NK-92 treated with Interleukin-12 subunit alpha and Interleukin-12 subunit beta, amount 100 ng/mL, for 24 hours (cell line): ENCODE data around the gene PDYN.

Experiments used
- DNase-seq: peaks from one replicate; lab custom pipeline; 2025; lab: John Stamatoyannopoulos, UW

The PDYN gene

DNA sequence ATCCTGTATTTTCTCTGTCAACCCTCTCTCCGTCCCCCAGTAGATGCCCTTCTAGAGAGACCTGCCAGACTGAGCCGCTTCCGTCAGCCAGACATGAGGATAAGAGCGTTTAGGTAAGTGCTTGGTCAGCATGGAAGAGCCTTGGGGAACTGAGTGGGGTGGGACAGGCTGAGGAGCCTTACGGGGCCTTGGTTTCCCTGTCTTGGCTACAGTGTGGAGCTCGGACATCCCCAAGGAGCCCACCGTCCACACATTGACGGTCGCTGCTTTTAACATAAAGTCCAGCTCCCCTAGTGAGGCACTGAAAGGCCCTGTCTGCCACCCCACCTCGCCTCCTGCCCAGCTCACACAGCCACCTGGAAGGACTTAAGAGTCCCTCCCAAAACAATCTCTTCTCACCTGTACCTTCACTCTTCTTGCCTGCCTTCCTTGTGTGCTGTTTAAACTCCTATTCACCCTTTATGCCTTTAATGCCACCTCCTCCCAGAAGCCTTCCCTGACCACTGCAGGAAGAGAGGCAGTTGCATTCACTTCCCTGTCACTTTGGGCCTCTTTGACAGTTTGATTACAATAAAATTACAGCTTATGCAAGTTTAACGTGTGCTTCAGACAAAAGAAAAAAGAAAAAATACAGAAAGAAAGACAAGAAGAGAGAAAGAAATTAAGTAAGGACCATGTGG lies 42.3 kb downstream of the PDYN start:
- DNase-seq, result no peak

DNA sequence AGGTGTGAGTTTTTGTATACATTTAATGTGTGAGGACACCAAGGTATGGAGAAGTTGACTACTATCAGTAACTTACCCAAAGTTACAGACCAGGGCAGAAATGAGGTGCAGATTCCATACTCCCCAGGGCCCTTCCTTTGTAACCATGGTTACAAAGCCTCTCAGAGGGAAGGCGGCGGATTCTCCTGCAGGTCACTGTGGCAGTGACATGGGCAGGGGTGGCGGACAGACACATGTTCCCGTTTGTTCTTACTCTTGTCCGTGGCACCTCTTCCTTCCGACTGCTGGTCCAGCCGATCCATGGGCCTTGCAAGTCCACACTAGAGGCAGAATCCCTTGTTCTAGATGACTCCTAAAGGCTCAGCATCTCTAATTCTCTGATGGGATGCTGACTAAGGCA lies 43.0 kb downstream of the PDYN start:
- DNase-seq, result no peak

DNA sequence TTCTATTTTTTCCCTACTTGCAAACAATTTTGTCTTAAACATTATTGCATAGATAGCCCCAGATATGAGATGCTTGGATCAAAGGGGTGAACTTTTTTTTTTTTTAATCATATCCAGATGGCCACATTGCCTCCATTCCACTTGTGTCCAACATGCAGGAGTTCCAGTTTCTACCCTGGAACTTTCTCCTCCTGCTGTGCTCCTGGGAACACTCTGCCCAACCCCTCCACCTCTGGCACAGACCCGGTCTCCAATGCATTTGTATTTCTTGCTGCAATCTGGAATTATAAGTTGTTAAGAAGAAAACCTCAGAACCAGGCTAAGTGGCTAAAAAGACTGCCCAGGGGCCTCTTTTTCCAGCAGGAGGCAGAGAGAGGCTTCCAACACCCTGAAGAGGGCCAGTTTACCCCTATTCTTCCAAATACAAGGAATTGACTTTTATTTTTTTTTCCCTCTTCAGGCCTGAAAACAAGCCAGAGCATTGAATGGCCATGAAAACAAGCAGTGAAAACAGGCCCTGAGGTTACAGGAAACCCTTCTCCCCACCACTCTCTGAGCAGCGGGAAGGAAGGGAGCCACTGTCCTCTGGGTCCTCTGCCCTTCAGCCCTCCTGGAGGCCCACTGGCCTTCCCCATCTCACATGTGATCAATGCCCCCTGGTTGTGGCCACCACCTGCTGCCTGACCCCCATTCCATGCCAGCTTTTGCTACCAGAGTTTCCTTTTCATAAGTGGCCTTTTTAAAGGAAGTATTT lies 44.3 kb downstream of the PDYN start:
- DNase-seq, result no peak

DNA sequence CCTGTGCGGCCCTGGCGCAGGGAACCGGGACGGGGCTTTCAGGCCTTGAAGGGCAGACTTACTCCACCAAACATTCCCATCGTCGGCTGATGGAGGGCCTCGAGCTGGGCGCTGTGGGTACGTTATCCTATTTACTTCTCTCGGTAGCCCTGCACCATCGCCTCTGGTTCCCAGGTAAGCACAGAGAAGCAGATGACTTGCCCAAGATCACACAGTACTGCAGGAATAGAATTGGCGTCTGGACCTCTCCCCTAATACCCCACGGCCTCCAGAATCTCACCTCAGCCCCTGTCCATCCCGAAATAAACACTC lies 46.4 kb downstream of the PDYN start:
- no peak for DNase-seq

DNA sequence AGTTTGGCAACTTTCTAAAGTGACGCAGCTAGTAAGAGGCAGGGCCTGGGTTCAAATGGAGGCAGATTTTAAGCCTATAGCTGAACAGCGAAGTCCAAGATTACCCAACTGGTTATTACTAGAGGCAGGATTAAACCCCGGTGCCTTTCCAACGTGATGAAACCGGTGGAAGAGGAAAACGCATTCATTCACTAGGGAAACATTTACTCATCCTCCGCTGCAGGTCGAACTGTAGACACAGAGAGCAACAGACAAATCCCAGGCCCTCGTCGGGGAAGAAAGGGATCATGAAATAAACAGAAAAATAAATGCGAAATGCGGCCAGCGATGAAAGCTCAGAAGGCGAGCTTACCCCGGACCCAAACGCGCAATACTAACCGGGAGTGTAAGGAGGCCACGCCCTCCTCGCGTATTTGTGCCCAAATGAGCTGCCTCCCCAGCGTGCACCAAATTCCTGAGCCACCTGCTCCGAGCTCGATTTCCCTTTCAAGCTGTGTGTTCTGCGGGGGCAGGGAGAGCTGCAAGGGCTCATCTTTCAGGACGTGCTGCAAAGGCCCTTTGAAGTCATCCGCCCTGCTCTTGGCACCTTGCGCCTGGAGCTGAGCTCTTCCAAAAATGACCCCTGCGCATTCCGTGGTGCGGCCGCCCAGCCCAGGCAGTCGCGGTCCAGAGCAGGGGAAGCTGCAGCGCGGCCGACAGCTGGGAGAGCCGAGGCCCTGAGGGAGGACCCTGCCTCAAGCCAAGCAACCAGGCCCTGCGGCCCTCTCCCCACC lies 46.9 kb downstream of the PDYN start:
- peak; percentile 70 for DNase-seq

DNA sequence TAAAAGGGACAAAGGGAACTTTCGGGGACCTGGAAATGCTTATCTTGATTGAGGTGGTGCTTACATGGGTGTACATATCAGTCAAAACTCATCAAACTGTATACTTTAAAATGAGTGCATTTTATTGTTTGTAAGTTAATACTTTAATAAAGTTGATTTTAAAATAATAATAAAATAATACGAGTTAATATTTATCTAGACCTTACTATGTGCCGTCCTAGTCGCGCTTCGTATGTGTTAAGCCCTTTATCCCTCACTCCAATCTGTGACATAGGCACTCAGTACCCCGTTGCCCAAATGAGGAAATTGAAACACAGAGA lies 47.5 kb downstream of the PDYN start:
- DNase-seq, result no peak

DNA sequence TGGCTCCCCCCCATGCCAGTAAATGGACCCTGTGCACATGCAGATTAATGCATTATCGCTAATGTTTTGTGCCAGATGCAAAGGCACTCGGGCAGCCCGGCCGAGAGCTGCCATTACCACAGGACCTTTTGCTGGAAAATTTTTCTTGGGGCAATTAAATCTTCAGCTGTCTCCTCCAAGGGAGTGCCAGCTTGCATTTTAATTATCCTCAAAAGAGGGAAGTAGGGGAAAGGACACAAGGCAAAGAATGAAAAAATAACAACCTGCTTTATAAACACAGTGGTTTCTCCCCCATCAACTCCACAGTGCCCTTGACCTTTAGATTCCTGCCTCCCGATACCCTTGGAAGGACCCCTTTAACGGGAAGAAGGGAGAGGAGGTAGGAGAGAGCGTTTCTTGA lies 48.2 kb downstream of the PDYN start:
- DNase-seq, result no peak

DNA sequence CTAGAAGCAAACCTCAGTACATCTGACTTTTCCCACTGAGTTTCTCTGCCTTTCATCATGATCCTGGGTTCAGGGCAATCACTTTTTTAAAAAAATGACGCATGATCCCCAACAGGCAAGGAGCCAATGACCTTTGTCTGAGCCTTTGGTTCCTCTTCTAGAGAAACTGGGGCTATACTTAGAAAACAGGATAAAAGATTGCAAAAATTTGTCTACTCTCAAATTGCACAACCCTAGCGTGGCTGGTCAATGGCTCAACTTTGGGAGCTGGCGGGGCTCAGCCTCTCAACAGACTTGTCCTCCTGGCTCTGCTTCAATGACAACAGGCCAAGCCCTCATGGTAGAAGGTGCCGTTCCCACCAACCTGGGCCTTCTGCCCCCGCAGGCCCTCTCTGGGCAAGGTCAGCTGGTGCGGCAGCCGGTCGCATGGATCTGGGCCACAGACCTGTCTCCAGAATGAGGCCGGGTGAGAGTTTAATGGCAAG lies 48.7 kb downstream of the PDYN start:
- DNase-seq, result peak; percentile 80

DNA sequence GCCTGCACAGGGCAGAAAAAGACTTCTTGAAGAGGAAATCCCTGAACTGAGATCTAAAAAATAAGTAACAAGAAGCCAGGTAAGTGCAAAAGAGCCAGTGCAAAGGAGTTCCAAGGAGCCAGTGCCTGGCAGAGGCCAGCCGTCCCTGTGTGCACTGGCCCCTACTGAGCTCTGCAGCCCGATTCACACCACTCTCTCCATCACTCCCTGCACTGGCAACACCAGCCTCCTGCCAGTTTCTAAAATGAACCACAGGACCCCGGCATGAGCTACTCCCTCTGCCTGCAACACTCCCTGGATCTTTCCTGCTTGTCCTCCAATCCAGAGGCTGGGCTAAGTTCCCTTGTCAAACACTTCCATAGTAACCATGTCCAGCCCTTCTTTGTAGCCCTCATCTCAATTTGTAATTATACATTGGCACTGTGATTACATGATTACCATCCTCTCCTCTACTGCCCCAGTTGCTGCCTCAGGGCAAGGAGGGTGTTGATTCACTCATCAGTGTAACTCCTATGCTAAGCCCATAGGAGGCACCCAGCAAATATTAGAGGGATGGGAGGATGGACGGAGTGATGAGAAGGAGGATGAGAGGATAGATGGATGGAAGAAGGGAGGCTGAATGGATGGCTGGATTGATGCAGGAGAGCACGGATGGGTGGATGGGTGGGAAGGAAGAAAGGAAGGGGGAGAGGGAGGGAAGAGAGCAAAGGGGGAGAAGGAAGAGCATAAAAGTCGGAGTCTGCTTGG lies 49.3 kb downstream of the PDYN start:
- DNase-seq, result peak; percentile 42

DNA sequence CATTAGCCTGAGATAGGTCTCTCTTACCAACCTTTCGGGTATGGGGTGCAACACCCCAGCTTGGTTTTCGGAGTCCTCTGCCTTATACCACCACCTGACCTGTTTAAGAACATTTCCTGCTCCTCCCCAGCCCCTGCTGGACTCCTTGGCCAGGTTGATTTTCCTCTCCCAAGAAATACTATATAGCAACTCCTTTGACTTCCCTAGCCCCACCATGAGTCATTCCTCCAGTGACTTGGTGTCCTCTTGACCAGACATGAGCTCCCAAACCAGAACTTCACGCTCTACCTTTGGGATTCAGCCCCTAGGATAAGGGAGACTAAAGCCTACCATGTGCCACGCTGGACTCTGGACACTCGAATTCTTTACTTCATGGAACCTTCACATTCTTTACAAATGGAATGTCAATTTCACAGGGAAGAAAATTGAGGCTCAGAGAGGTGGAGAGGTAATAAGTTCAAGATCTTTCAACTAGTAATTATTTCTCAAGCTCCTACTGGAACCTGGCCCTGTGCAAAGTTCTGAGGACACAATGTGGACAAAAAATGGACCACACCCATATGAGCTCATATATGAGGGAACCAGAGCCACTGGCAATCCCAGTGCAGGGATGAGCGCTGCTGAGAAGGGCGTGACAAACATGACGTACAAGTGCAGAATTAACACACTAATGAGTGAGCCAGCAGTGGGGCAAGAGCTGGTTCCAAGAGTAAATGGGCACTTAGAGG lies 50.4 kb downstream of the PDYN start:
- DNase-seq, result no peak

DNA sequence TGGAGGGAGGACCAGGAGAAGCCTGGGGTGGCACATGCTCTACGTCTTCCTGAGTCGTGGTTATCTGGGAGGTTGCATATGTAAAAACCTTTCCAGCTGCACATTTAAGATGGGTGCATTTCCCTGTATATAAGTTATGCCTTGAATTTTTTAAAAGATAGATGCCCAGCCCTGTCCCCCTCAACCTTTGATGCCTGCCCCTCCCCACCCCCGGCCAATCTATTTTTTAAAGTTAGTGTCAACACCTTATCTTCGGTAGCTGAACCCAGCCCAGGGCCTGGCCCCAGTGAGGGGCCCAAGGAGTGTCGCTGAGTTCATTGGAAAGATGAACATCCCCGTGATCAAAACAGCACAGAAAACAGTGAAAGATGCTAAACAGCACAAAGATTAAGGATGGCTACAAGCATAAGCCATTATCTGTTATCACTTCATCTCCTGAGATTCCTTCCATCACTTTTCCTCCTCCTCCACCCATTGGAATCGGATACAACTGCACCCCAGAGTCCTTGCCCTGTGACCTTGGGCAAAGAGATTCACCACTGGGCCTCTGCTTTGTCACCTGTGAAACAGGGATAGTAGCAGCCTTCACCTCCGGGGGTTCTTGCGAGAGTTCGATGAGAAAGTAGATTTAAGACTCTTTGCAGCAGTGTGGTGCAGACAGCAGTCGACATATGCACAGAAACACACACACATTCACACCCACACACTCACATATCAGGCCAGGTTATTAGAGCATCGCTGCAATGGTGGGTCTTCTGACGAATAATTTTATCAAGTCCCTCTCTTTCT lies 51.2 kb downstream of the PDYN start:
- no peak for DNase-seq

DNA sequence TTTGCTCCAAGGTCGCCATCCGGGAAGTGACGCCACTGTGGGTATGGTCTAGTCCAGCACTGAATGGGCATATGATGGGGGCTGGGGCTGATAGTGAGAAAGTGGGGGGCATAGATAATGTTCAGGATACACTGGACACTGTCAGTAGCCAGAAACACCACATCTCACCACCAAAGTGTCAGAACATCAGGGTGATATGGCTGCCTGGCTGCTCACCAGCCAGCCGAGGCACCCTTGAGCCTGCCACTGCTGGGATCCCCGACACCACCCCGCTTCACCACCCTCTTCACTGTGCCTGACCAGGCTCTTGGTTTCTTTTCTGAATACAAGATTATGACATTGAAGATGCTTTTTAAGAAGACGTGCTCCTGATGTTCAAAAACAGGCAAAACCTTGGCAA lies 51.8 kb downstream of the PDYN start:
- DNase-seq, result no peak

DNA sequence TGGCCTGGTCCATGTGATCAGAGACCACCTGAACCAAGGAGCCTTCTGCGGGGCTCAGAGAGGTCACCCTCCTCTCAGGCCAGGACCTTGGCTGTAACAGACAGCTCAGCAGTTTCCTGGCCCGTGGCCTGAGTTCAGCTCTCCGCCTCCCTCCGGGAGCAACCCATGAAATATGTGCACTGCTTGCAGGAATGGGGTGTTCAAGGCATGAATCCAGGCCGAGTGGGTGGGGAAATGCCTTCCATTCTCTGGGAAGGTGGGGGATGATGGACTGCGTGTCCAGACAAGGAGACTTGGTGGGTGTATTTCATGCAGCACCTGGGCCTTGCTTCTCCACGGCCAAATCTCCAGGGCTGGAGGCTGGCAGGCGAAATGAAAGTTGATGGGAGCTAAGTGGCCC lies 52.6 kb downstream of the PDYN start:
- no peak for DNase-seq

DNA sequence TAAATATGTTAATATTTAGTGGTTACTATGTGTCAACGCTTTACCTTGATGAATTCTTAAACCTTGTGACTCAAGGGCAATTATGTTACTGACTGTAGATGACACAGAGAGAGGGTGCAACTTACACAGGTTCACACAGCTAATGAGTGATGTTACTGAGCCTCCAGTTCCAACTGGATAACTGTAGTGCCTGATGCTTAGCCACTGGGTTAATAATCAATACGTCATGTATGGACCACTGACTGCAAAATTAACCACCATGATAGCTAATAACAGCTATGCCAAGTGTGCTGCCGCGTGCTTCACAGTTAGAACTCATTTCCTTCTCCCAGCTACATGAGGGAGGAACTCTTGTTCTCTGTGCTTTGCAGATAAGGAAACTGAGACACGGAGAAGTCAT lies 53.3 kb downstream of the PDYN start:
- no peak for DNase-seq

DNA sequence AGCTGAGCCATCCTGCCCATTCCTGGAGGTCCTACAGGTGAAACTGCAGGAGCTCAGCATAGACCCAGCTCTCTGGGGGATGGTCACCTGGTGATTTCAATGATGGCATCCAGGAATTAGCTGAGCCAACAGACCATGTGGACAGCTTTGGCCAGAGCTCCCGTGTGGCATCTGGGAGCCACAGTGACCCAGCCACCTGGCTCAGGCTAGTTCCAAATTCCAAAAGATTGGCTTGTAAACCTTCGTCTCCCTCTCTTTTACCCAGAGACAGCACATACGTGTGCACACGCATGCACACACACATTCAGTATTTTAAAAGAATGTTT lies 54.6 kb downstream of the PDYN start:
- DNase-seq, result no peak

DNA sequence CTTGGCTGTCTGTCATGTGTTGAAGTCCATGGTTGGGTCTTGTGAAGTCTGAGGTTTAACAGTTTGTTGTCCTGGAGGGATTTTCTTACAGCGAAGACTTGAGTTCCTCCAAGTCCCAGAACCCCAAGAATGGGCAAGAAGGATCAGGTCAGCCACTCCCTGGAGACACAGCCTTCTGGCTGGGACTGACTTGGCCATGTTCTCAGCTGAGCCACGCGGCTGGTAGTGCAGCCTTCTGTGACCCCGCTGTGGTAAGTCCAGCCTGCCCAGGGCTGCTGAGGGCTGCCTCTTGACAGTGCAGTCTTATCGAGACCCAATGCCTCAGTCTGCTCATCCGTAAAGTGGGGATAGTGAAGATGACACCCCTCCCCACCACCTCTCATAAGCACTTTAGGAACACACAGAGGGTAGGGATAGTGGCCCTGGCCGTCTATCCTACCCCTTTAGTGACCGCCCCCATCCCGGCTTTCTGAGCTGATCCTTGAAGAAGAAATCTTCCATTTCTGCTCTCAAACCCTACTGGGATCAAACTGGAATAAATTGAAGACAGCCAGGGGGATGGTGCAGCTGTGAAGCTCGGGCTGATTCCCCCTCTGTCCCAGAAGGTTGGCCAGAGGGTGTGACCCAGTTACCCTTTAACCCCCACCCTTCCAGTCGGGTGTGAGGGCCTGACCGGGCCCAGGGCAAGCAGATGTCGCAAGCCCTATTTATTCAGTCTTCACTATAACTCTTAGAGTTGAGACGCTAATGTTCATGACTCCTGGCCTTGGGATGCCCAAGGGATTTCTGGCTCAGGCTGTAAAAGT lies 55.2 kb downstream of the PDYN start:
- peak; percentile 60 for DNase-seq

DNA sequence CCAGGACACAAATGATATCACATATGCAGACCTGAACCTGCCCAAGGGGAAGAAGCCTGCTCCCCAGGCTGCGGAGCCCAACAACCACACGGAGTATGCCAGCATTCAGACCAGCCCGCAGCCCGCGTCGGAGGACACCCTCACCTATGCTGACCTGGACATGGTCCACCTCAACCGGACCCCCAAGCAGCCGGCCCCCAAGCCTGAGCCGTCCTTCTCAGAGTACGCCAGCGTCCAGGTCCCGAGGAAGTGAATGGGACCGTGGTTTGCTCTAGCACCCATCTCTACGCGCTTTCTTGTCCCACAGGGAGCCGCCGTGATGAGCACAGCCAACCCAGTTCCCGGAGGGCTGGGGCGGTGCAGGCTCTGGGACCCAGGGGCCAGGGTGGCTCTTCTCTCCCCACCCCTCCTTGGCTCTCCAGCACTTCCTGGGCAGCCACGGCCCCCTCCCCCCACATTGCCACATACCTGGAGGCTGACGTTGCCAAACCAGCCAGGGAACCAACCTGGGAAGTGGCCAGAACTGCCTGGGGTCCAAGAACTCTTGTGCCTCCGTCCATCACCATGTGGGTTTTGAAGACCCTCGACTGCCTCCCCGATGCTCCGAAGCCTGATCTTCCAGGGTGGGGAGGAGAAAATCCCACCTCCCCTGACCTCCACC lies 56.4 kb downstream of the PDYN start:
- DNase-seq, result peak; percentile 73

DNA sequence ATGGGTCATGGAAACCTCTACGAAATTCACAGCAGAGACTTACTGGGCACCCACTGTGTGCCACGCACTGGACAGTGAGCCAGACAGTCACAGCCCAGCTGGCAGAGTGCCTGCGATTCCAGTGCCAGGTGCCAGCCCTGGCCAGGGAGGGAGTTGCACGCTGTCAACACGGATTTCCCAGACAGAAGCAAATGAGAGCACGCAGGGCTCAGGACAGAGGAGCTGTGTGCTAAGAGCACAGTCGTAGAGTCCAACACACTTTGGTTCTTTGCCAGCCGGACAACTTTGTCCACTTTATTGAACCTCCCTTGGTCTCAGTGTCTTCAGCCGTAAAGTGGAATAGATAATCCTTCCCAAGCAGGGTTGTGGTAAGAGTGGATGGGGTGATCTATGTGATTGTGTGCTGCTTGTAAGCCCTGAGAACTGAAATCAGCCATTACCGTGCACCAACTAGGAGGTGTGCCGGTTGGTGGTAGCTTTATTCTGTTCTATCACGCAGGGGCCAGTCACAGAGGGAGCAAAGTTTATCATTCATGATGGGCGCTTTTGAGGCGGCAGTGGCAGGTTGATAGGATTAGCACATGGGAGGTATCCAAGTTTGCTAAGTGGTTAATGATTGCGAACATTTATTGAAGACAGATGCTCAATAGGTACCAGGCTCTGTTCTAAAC lies 58.0 kb downstream of the PDYN start:
- DNase-seq, result no peak
